ENCODE data around the gene IL20RB. TPM values are rescaled to one million over a fixed set of nuclear protein-coding genes. Genes with fewer than 3 reads are reported as not detected.

The IL20RB gene
- total RNA-seq, 1 donor from 2014 or later: 3.7 TPM

- intact Hi-C loops (cut with DNase I): no loop called here
- no peak for TF ChIP-seq CTCF (IDR thresholded peaks at IDR 0.05)
- peaks cover 22% of the 10 kb centered on the region for H3K36me3 ChIP-seq
- peaks cover 43% of the 10 kb centered on the region for H3K4me1 ChIP-seq
- H3K27ac ChIP-seq: no peak overlapping the region
- H3K9me3 ChIP-seq: no peaks in the 10 kb centered on the region
- ATAC-seq: no peak
- H3K27me3 ChIP-seq: no peaks in the 10 kb centered on the region
- no peak overlapping the region for H3K4me3 ChIP-seq
- DNase-seq: no peak
Measured at GRCh38 chr3:136946978-136947377, 10.8 kb upstream of the IL20RB start.

DNA sequence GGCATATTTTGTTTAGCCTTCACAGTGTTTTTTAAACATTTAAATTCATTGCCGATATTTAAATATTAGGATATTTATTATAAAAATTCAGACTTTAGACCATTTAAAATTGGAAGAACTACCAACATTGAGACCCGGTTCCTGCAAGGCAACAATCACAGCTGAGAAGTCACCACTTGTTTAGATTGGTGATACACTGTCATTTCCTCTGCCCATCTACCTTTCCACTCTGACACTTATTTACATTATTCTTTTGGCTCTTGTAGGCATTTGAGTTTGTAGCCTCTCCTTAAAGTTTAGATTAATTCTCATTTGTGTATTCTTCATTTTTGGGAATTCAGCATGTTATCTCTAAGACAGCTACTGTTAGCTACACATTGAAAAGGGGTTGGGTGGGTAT, 10.3 kb upstream of the IL20RB start:
- Histone ChIP-seq H3K9me3 (no peaks in the 10 kb centered on the region), H3K4me3 (no peak overlapping the region), H3K27ac (no peak overlapping the region), H3K27me3 (no peaks in the 10 kb centered on the region), H3K4me1 (peaks cover 40% of the 10 kb centered on the region), H3K36me3 (peaks cover 22% of the 10 kb centered on the region)
- intact Hi-C loops (cut with DNase I): no loop called here
- no peak for DNase-seq
- ATAC-seq: no peak
- TF ChIP-seq CTCF (IDR thresholded peaks at IDR 0.05): no peak

GRCh38 chr3:136949146-136949545, 8.6 kb upstream of the IL20RB start:
- TF ChIP-seq CTCF (IDR thresholded peaks at IDR 0.05): no peak
- no peak for DNase-seq
- Histone ChIP-seq H3K9me3 (no peaks in the 10 kb centered on the region), H3K27ac (no peak overlapping the region), H3K4me3 (no peak overlapping the region), H3K4me1 (peaks cover 25% of the 10 kb centered on the region), H3K36me3 (peaks cover 22% of the 10 kb centered on the region), H3K27me3 (no peaks in the 10 kb centered on the region)
- intact Hi-C loops (cut with DNase I): no loop called here
- no peak for ATAC-seq

- DNase-seq (no peak), ATAC-seq (no peak)
- Histone ChIP-seq H3K27me3 (no peaks in the 10 kb centered on the region), H3K27ac (no peak overlapping the region), H3K9me3 (no peaks in the 10 kb centered on the region), H3K4me3 (no peak overlapping the region), H3K36me3 (peaks cover 22% of the 10 kb centered on the region), H3K4me1 (peaks cover 26% of the 10 kb centered on the region)
- peak; percentile 25 for TF ChIP-seq CTCF (IDR thresholded peaks at IDR 0.05)
- intact Hi-C loops (cut with DNase I): no loop called here
Measured at GRCh38 chr3:136949708-136950107, 8.1 kb upstream of the IL20RB start.

DNA sequence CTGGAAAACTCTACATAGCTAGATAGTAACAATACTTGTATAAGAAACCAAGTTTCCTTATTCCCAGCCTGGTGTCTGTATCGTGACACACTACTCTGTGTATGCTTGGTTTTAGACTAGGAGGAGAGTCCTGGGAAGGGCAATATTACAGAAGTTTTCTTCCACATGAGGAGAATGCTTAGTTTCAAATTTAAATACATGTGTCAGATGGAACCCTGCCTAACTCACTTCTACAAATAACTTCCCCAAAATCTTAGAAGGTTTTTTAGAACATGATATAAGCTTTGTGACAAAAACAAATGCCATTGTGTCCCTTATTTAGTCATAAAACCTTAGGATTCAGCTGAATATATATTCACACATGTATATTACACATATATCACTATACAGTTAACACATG, 7.2 kb upstream of the IL20RB start:
- no peak overlapping the region for H3K27ac ChIP-seq
- TF ChIP-seq CTCF (IDR thresholded peaks at IDR 0.05): no peak
- H3K36me3 ChIP-seq: peaks cover 19% of the 10 kb centered on the region
- H3K27me3 ChIP-seq: no peaks in the 10 kb centered on the region
- no peaks in the 10 kb centered on the region for H3K9me3 ChIP-seq
- peaks cover 29% of the 10 kb centered on the region for H3K4me1 ChIP-seq
- DNase-seq: no peak
- no peak overlapping the region for H3K4me3 ChIP-seq
- intact Hi-C loops (cut with DNase I): no loop called here
- ATAC-seq: no peak

DNA sequence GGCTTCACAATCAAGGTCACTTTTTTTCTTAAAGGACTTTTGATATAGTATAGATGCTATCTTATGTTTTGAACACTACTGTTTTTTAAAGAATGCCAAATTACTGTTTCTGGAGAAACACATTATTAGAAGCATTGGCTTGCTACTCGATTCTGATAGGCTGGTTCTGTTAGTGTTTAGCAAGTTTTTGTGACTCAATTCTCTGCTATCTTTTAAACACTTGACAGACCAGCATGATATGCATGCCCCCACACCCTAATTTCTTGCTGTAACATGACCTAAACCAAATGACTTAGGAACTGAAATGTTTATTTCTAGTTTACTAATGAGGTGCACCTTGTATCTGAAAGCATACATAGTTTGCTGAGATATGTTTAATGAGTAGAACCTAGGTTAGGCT, 5.5 kb upstream of the IL20RB start:
- Histone ChIP-seq H3K4me1 (peaks cover 27% of the 10 kb centered on the region), H3K9me3 (no peaks in the 10 kb centered on the region), H3K36me3 (peaks cover 8% of the 10 kb centered on the region), H3K27me3 (no peaks in the 10 kb centered on the region), H3K27ac (no peak overlapping the region), H3K4me3 (no peak overlapping the region)
- TF ChIP-seq CTCF (IDR thresholded peaks at IDR 0.05): no peak
- no peak for ATAC-seq
- no peak for DNase-seq
- intact Hi-C loops (cut with DNase I): no loop called here
